PC-9 (cell line): Measurements from ENCODE around the gene PRSS56. TPM values are rescaled to one million over a fixed set of nuclear protein-coding genes. Genes with fewer than 3 reads are reported as not detected.

Experiments
- BruUV-seq: library from RNA; stranded (reverse); fragments of 400-500 nt; replicated peaks from 2 replicates; lab custom pipeline; 2021; lab: Mats Ljungman, UMichigan
- CTCF ChIA-PET: fragments of 300-600 bp; sonication (Branson Sonifier 250); formaldehyde crosslinking; loops from one replicate; lab custom pipeline; 2022; ENCODE audit warnings: antibody characterized with exemption; lab: Charles Lee
- POLR2A ChIA-PET: fragments of 300-600 bp; sonication (Branson Sonifier 250); formaldehyde crosslinking; loops from one replicate; lab custom pipeline; 2022; ENCODE audit warnings: antibody characterized with exemption; ENCODE audit not compliant: unreplicated experiment; lab: Charles Lee
- DNase-seq, 2 experiments: peaks; one replicate each; pipeline versions ENCODE4 v3.0.0 to v3.0.0-alpha.2; 2015 to 2022; ENCODE audit warnings: mixed read lengths in 1 of 2
- H2AFZ ChIP-seq: fragments of 200-600 bp; sonication (generic); 2 replicates; pipeline ENCODE4 v1.8.1; 2017; ENCODE audit warnings: antibody characterized with exemption
- H3F3A ChIP-seq: fragments of 200-600 bp; sonication (generic); 2 replicates; pipeline ENCODE4 v1.8.1; 2017; ENCODE audit warnings: antibody characterized with exemption, mild to moderate bottlenecking, low read depth; ENCODE audit not compliant: insufficient read depth
- H3K27ac ChIP-seq: fragments of 200-600 bp; sonication (generic); 2 replicates; pipeline ENCODE4 v1.6.1; 2016; ENCODE audit warnings: mixed run types
- H3K27me3 ChIP-seq: fragments of 200-600 bp; sonication (generic); 2 replicates; pipeline ENCODE4 v1.6.1; 2016; ENCODE audit warnings: low read depth, mixed run types; ENCODE audit not compliant: insufficient read depth
- H3K36me3 ChIP-seq: fragments of 200-600 bp; sonication (generic); 2 replicates; pipeline ENCODE4 v1.6.1; 2016; ENCODE audit warnings: low read depth, mixed run types
- H3K4me1 ChIP-seq: fragments of 200-600 bp; sonication (generic); replicated peaks from 2 replicates; pipeline ENCODE4 v1.6.1; 2016; ENCODE audit warnings: mixed run types; ENCODE audit not compliant: insufficient read depth
- H3K4me2 ChIP-seq: fragments of 200-600 bp; sonication (generic); 2 replicates; pipeline ENCODE4 v1.6.1; 2017; ENCODE audit warnings: mixed run types
- H3K4me3 ChIP-seq: fragments of 200-600 bp; sonication (generic); 2 replicates; pipeline ENCODE4 v1.6.1; 2016; ENCODE audit warnings: mixed run types
- H3K79me2 ChIP-seq: fragments of 200-600 bp; sonication (generic); 2 replicates; pipeline ENCODE4 v1.6.1; 2017; ENCODE audit warnings: low read depth, mixed run types
- H3K9me2 ChIP-seq: fragments of 200-600 bp; sonication (generic); 2 replicates; pipeline ENCODE4 v1.8.1; 2017; ENCODE audit warnings: mild to moderate bottlenecking; ENCODE audit not compliant: insufficient read depth
- H3K9me3 ChIP-seq: fragments of 200-600 bp; sonication (generic); 2 replicates; pipeline ENCODE4 v1.8.1; 2016; ENCODE audit warnings: low read depth; ENCODE audit not compliant: insufficient read depth
- H4K20me1 ChIP-seq: fragments of 200-600 bp; sonication (generic); 2 replicates; pipeline ENCODE4 v1.8.1; 2017; ENCODE audit not compliant: insufficient read depth
- EZH2 ChIP-seq: fragments of 200-600 bp; sonication (generic); IDR thresholded peaks from 2 replicates; pipeline ENCODE4 v1.8.0; 2017; ENCODE audit warnings: antibody characterized with exemption, low read depth
- intact Hi-C: fragments of 100-400 bp; cut with micrococcal nuclease; formaldehyde crosslinking; loops from one replicate; pipeline ENCODE4 v1.10.0; 2022; ENCODE audit not compliant: unreplicated experiment
- total RNA-seq: library from RNA; stranded (reverse); gene quantifications from 2 replicates; pipeline ENCODE4 v1.2.3, GENCODE V29; 2021
- TF ChIP-seq, protein P1 (sequence below): fragments of 200-600 bp; sonication (generic); conservative IDR thresholded peaks from 2 replicates; pipeline ENCODE4 v1.6.1; 2017; ENCODE audit warnings: mixed run types, antibody characterized with exemption, mild to moderate bottlenecking, moderate library complexity

The PRSS56 gene
- total RNA-seq, 1 experiment from 2014 or later = not detected

DNA sequence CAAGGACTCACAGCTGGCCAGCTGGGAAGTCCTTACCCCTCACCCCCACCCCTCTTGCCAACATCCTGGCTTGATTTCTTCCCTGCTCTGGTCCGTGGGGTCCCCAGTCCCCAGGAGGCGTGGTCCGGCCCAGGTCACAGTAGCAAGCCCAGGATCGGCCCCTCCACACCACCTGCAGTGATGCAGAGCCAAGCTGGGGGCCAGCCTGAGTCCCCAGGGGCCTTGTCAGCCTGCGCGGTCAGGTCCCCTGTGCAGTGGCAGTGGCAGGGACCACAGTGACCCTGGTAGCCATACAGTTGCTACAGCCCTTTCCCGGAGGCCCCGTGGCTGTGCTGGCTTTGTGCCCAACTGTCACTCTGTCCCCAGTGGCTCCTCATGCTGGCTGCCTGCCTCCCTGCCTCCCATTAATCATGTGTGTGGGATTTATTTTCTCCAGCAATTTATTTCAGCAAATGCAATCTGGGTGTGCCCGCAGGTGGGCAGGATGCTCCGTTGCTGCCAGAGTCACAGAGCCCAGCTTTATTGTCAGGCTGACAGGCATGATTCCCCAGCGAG, 8.8 kb upstream of the PRSS56 start:
- Histone ChIP-seq H2AFZ (no peak overlapping the region), H3K79me2 (no peaks in the 10 kb centered on the region), H3K9me3 (no peaks in the 10 kb centered on the region), H3K9me2 (no peaks in the 10 kb centered on the region), H3F3A (no peaks in the 10 kb centered on the region; the same call in 1 of the 2 replicates), H3K27me3 (peaks cover 23% of the 10 kb centered on the region; the same call in 1 of the 2 replicates), H3K27ac (no peak overlapping the region), H4K20me1 (no peaks in the 10 kb centered on the region), H3K4me2 (no peak overlapping the region), H3K4me3 (no peak overlapping the region), H3K4me1 (no peaks in the 10 kb centered on the region), H3K36me3 (no peaks in the 10 kb centered on the region)
- CTCF ChIA-PET = no interaction called here
- DNase-seq = no peak
- no TSS peak for BruUV-seq
- POLR2A ChIA-PET = no interaction called here
- intact Hi-C loops = no loop called here
- TF ChIP-seq, protein P1, sequence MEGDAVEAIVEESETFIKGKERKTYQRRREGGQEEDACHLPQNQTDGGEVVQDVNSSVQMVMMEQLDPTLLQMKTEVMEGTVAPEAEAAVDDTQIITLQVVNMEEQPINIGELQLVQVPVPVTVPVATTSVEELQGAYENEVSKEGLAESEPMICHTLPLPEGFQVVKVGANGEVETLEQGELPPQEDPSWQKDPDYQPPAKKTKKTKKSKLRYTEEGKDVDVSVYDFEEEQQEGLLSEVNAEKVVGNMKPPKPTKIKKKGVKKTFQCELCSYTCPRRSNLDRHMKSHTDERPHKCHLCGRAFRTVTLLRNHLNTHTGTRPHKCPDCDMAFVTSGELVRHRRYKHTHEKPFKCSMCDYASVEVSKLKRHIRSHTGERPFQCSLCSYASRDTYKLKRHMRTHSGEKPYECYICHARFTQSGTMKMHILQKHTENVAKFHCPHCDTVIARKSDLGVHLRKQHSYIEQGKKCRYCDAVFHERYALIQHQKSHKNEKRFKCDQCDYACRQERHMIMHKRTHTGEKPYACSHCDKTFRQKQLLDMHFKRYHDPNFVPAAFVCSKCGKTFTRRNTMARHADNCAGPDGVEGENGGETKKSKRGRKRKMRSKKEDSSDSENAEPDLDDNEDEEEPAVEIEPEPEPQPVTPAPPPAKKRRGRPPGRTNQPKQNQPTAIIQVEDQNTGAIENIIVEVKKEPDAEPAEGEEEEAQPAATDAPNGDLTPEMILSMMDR = no peak
- no peak for TF ChIP-seq EZH2

DNA sequence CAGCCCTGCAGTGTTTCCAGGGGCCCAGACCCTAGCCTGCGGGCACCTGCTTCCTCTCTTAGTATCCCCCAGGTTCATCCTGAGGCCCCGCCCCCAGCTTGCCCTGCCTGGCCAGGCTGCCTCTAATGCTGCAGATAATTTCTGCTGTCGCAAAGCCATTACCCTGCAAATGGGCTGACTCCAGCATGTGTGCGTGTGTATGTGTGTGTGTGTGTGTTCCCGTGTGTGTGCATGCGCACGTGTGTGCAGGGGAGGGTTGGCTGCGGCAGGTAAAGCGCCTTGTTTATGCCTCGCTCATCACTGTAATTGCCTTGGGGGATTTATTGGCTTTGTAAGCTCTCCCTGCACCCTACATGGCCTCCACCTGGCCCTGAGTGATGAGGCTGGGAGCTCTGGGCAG, 7.6 kb upstream of the PRSS56 start:
- BruUV-seq = no TSS peak
- Histone ChIP-seq H3K4me1 (no peaks in the 10 kb centered on the region), H2AFZ (no peak overlapping the region), H3K4me2 (no peak overlapping the region), H3K79me2 (no peaks in the 10 kb centered on the region), H3K36me3 (no peaks in the 10 kb centered on the region), H4K20me1 (no peaks in the 10 kb centered on the region), H3K9me2 (no peaks in the 10 kb centered on the region), H3K27ac (no peak overlapping the region), H3F3A (no peaks in the 10 kb centered on the region; the same call in 1 of the 2 replicates), H3K9me3 (no peaks in the 10 kb centered on the region), H3K27me3 (0 out of 2 replicates have a peak, but pooled peaks cover 12% of the 10 kb centered on the region), H3K4me3 (no peak overlapping the region)
- intact Hi-C loops = no loop called here
- no peak for DNase-seq
- TF ChIP-seq, protein P1 = no peak
- no peak for TF ChIP-seq EZH2
- POLR2A ChIA-PET = no interaction called here
- CTCF ChIA-PET = no interaction called here

DNA sequence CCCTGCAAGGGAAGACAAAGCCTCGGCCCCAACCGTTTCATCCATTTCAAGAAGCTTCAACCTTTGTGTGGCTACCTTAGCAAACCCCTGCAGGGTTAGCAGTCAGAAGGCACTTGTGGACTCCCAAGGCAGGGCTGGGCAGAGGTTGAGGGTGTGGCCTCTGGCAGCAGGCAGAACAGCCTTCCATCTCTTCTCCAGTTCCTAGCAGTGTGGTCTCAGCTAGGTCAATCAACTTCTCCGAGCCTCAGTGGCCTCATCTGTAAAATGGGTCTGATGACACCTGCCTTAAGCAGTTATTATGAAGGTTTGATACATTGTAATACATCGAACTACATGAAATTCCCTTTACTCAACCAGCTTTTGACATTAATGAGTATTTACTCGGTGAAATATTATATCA, 6.8 kb upstream of the PRSS56 start:
- no peaks in the 10 kb centered on the region for H3K9me3 ChIP-seq
- no peaks in the 10 kb centered on the region for H3K79me2 ChIP-seq
- no peak for TF ChIP-seq EZH2
- TF ChIP-seq, protein P1 = no peak
- H2AFZ ChIP-seq = no peak overlapping the region
- H3K4me1 ChIP-seq = no peaks in the 10 kb centered on the region
- no peaks in the 10 kb centered on the region for H3K36me3 ChIP-seq
- ChIA-PET CTCF (no interaction called here), POLR2A (no interaction called here)
- no peaks in the 10 kb centered on the region for H3K9me2 ChIP-seq
- H3K27ac ChIP-seq = no peak overlapping the region
- peaks cover 8% of the 10 kb centered on the region; the same call in 1 of the 2 replicates for H3K27me3 ChIP-seq
- no peak overlapping the region for H3K4me2 ChIP-seq
- H3K4me3 ChIP-seq = no peak overlapping the region
- H3F3A ChIP-seq = no peaks in the 10 kb centered on the region; the same call in 1 of the 2 replicates
- H4K20me1 ChIP-seq = no peaks in the 10 kb centered on the region
- intact Hi-C loops = no loop called here
- no peak for DNase-seq
- no TSS peak for BruUV-seq
